GM12878 (cell line): ENCODE results near the gene SNN.

Experiments used
- PAX5 ChIP-seq: IDR thresholded peaks from 2 replicates; pipeline ENCODE4 v1.6.1; 2011; ENCODE audit warnings: low read depth, low read length, borderline replicate concordance
- POLR2A ChIP-seq: IDR thresholded peaks from 2 replicates; pipeline ENCODE4 v1.6.1; 2011; ENCODE audit warnings: low read depth, mild to moderate bottlenecking, low read length
- SIX5 ChIP-seq: IDR thresholded peaks from 2 replicates; pipeline ENCODE4 v1.6.1; 2011; ENCODE audit warnings: mild to moderate bottlenecking, low read depth, low read length, moderate library complexity; ENCODE audit not compliant: severe bottlenecking
- SPI1 ChIP-seq: IDR thresholded peaks from 2 replicates; pipeline ENCODE4 v1.6.1; 2011; ENCODE audit warnings: low read depth, mild to moderate bottlenecking, low read length, moderate library complexity, borderline replicate concordance; ENCODE audit not compliant: insufficient read depth

DNA sequence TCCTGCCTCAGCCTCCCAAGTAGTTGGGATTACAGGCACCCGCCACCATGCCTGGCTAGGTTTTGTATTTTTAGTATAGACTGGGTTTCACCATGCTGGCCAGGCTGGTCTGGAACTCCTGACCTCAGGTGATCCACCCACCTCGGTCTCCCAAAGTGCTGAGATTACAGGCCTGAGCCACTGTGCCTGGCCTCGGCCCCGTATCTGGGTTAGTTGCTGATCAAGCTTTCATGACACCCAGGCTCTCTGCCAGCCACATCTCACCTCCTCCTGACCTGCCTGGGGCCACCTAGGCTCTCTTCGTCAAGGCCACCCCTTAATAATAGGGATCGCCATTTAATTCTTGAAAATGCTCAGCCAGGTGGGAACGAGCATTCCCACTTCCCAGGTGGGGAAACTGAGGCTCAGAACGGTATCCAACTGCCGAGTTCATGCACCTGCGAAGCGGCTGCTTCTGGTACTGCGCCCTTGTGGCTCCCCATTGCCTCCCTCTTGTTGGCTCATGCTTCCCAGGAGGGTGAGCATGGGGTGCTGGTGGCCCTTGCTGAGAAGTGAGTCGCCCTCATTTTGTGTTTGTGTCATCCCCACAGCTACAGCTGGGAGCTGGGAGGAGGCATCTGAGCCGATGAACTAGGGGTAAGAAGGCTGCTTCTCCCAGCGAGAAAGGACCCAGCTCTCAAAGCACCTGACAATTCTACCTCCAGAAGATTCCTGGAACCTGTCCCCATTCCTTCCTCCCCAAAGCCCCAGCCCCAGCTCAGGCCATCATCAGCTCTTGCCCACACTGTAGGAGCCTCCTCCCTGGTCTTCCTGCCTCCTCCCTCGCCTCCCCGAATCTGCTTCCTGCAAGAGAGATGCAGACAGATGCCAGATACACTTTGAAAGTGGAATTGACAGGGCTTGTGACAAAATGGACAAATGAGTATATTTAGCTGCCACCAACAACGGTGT, 17.3 kb upstream of the SNN start:
- TF ChIP-seq SIX5: no peak
- no peak for TF ChIP-seq SPI1
- no peak for TF ChIP-seq PAX5
- TF ChIP-seq POLR2A: no peak
